GM23338 (cell line): ENCODE results near the gene LRRC51.

ENCODE experiments used
- CTCF ChIP-seq, 2 experiments: fragments of 200-600 bp in 1 of 2; sonication (generic) in 1 of 2; conservative IDR thresholded peaks; 2 replicates each; pipeline versions ENCODE4 v1.5.1 to v1.6.1; 2016 to 2017; ENCODE audit warnings: antibody characterized with exemption in 2 of 2, low read depth in 2 of 2, mild to moderate bottlenecking in 2 of 2, moderate library complexity in 1 of 2
- EZH2 ChIP-seq: fragments of 200-600 bp; sonication (generic); IDR thresholded peaks from one replicate; pipeline ENCODE4 v1.8.0; 2017; ENCODE audit warnings: antibody characterized with exemption, mild to moderate bottlenecking, low read depth; ENCODE audit not compliant: unreplicated experiment
- EZH2phosphoT487 ChIP-seq: fragments of 200-600 bp; sonication (generic); IDR thresholded peaks from one replicate; pipeline ENCODE4 v1.8.1; 2018; ENCODE audit warnings: antibody characterized with exemption; ENCODE audit not compliant: unreplicated experiment
- POLR2AphosphoS5 ChIP-seq: IDR thresholded peaks from 2 replicates; pipeline ENCODE4 v1.6.1; 2016; ENCODE audit warnings: antibody characterized with exemption, low read depth
- REST ChIP-seq: IDR thresholded peaks from one replicate; pipeline ENCODE4 v1.6.1; 2018; ENCODE audit warnings: antibody characterized with exemption; ENCODE audit not compliant: unreplicated experiment
- ZNF331 ChIP-seq: fragments of 250-450 bp; sonication (Bioruptor Pico); IDR thresholded peaks from 2 replicates; pipeline ENCODE4 v1.5.0; 2020; ENCODE audit warnings: low read depth, mild to moderate bottlenecking, moderate library complexity

GRCh38 chr11:72100462-72100861 lies 19.8 kb downstream of the LRRC51 start:
- TF ChIP-seq CTCF (conservative IDR thresholded peaks at IDR 0.05; ENCODE audit: low read depth in 2 of 2) (no peak), ZNF331 (CRISPR knock-in tag) (no peak), POLR2AphosphoS5 (no peak), REST (no peak), EZH2phosphoT487 (no peak), EZH2 (no peak)
